Nephron progenitor cell (in vitro differentiated cells): ENCODE results near the gene ABCC8.

Source experiments
- DNase-seq: peaks from one replicate; pipeline ENCODE4 v3.0.0; 2021
- H3K27ac Mint-ChIP-seq: 2 replicates; pipeline ENCODE4 v1.8.0; 2021; ENCODE audit warnings: mild to moderate bottlenecking, moderate library complexity, mixed read lengths
- H3K27me3 Mint-ChIP-seq: 2 replicates; pipeline ENCODE4 v1.8.0; 2021; ENCODE audit warnings: mild to moderate bottlenecking, low read depth, mixed read lengths; ENCODE audit not compliant: poor library complexity
- H3K36me3 Mint-ChIP-seq: 2 replicates; pipeline ENCODE4 v1.8.0; 2021; ENCODE audit warnings: low read depth, mixed read lengths
- H3K4me1 Mint-ChIP-seq: 2 replicates; pipeline ENCODE4 v1.8.0; 2021; ENCODE audit warnings: mixed read lengths
- H3K4me3 Mint-ChIP-seq: 2 replicates; pipeline ENCODE4 v1.8.0; 2021; ENCODE audit warnings: mild to moderate bottlenecking, moderate library complexity, mixed read lengths
- H3K9me3 Mint-ChIP-seq: 2 replicates; pipeline ENCODE4 v1.8.0; 2021; ENCODE audit warnings: mild to moderate bottlenecking, moderate library complexity, mixed read lengths
- TF ChIP-seq, protein P1 (sequence below): fragments of 200-600 bp; sonication (generic); IDR thresholded peaks from 2 replicates; pipeline ENCODE4 v1.5.0; 2021; ENCODE audit warnings: antibody characterized with exemption

The ABCC8 gene

DNA sequence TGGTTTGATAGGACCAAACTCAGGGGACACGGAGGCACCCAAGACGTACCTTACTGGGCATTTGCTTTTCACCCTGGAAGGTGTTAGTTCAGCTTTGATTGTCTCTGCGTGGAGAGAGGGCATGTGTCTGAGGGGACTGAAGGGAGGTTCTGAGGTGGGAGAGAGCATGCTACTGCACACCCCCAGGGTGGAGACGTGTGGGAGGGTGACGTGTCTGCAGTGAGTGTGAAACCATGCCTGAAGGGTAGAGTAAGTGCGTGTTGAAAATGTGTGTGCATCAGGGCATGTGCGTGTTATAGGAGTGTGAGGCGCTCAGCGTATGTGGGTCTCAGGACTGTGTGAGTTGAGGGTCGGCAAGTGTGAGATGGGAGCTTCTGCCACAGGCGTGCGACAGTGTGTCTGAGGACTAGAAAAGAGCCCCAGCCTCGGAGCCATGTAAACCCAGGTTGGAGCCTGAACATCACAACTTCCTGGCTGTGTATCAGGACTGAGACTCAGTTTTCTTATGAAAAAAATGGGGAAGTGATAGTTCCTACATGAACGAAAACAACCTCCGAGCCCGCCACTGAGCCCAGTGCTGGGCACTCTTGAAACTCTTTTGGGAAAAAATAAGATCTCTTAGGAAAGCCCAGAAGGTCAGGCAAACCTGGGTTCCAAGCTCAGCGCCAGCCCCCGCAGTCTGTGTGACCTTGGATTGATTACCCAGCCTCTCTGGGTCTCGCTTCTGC lies 76.4 kb downstream of the ABCC8 start:
- Mint-ChIP-seq H3K27me3 (peaks cover 26% of the 10 kb centered on the region), H3K4me1 (peaks cover 10% of the 10 kb centered on the region), H3K4me3 (no peak overlapping the region), H3K36me3 (no peaks in the 10 kb centered on the region), H3K9me3 (no peaks in the 10 kb centered on the region), H3K27ac (peak overlapping the region; percentile 7)
- TF ChIP-seq, protein P1, sequence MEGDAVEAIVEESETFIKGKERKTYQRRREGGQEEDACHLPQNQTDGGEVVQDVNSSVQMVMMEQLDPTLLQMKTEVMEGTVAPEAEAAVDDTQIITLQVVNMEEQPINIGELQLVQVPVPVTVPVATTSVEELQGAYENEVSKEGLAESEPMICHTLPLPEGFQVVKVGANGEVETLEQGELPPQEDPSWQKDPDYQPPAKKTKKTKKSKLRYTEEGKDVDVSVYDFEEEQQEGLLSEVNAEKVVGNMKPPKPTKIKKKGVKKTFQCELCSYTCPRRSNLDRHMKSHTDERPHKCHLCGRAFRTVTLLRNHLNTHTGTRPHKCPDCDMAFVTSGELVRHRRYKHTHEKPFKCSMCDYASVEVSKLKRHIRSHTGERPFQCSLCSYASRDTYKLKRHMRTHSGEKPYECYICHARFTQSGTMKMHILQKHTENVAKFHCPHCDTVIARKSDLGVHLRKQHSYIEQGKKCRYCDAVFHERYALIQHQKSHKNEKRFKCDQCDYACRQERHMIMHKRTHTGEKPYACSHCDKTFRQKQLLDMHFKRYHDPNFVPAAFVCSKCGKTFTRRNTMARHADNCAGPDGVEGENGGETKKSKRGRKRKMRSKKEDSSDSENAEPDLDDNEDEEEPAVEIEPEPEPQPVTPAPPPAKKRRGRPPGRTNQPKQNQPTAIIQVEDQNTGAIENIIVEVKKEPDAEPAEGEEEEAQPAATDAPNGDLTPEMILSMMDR, result no peak
- no peak for DNase-seq

DNA sequence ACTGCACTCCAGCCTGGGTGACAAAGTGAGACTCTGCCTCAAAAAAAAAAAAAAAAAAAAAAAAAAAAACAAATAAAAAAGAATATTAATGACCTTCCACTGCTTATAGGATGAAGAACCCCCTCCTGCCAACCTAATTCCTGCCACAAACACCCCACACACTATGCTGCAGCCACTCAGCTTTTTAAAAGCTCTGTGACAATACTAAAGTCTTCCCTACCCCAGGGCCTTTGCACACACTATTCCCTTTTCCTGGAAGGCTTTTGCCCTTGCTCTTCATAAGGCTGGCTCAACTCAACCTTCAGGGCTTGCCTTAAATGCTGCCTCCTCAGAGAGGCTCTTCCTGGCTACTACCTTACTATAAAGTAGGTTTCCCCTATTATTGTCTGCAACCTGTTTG lies 77.4 kb downstream of the ABCC8 start:
- no peak for DNase-seq
- TF ChIP-seq, protein P1, result no peak
- peaks cover 6% of the 10 kb centered on the region for H3K4me1 Mint-ChIP-seq
- no peaks in the 10 kb centered on the region for H3K9me3 Mint-ChIP-seq
- no peak overlapping the region for H3K4me3 Mint-ChIP-seq
- no peaks in the 10 kb centered on the region for H3K36me3 Mint-ChIP-seq
- no peak overlapping the region for H3K27ac Mint-ChIP-seq
- H3K27me3 Mint-ChIP-seq, result peaks cover 22% of the 10 kb centered on the region

DNA sequence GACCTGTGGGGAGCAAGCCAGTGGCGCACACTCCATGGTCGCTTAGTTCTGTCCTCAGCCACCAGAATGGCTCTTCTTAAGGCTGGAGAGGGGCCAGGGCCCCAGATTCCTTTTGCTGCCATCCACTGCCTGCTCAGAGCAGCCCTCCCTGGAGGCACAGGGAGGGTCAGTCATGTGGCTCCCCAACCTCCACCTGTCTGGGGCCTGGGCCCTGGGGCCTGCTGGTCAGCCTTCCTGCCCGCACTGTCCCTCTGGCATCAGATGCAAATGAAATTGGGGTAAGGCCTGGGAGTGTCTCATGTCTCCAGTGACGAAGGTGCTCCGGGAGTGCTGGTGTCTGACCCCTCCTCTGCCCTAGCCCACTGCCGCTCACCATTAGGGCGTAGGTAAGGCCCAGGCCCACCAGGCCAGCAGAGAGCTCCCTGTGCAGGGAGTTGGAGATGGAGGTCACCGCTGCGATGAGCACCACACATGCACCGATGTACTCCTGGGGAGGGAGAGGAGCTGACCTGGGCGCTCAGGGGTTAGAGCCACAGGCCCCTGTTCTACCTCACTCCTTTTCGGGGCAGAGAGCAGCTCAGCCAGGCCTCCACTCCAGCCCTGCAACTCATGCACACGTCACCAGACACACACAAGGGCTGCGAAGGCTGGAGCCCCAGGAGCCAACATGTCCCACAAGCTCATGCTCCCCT lies 79.2 kb downstream of the ABCC8 start:
- Mint-ChIP-seq H3K27ac (no peak overlapping the region), H3K36me3 (no peaks in the 10 kb centered on the region), H3K27me3 (peaks cover 21% of the 10 kb centered on the region), H3K4me3 (no peak overlapping the region), H3K4me1 (peaks cover 6% of the 10 kb centered on the region), H3K9me3 (no peaks in the 10 kb centered on the region)
- no peak for DNase-seq
- TF ChIP-seq, protein P1, result no peak

DNA sequence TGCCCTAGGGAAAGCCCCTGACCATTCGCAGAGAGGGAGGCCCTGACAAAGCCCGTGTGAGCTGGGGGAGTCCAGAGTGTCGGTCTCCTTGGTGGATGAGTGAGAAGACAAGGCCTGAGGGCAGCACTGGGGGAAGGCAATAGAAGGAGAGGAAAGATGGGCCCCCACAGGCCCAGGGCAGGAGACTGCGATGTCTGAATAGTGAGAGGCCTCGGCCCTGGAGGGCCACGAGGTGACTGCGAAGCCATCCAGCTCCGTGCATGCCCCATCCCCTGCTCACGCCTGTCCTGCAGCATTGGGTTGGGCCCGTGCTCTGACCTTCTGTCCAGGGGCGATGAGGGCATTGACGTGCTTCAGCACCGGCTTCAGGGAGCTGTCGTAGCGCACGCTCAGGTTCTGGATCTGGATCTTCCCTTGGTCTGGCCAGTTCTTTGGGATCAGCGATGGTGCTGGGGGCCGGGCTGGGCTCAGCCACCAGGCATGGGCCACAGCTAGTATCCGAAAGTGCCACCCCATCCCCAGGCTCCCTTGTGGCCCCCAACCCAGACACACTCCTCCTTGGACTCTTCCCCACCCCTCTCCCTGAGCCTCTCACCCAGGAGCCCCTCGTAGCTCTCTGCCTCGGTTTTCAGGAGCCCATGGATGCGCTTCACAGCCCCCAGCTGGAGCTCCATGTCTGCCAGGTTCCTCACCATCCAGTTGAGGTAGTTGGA lies 79.9 kb downstream of the ABCC8 start:
- no peak overlapping the region for H3K27ac Mint-ChIP-seq
- H3K4me1 Mint-ChIP-seq, result peaks cover 6% of the 10 kb centered on the region
- no peaks in the 10 kb centered on the region for H3K36me3 Mint-ChIP-seq
- DNase-seq, result no peak
- peaks cover 20% of the 10 kb centered on the region for H3K27me3 Mint-ChIP-seq
- TF ChIP-seq, protein P1, result no peak
- H3K4me3 Mint-ChIP-seq, result no peak overlapping the region
- H3K9me3 Mint-ChIP-seq, result no peaks in the 10 kb centered on the region

DNA sequence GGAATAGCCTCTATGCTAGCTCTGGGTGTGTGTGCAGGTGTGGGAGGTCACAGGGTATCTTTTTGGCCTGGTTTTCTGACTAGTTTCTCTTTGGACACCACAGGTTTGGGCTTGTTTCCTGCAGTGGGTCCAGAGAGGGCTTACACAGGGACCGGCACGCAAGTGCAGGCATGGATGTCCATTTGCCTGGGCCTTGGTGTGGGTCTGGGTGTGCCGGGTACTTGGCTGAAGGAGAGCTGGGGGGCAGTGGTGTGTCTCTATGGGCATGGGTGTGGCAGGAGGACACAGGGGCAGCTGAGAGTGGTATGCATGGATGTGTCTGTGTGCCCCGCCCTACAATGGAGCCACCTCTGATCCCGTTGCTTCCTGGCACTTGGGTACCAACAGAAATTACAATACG lies 80.7 kb downstream of the ABCC8 start:
- Mint-ChIP-seq H3K36me3 (no peaks in the 10 kb centered on the region), H3K27ac (no peak overlapping the region), H3K4me1 (peaks cover 6% of the 10 kb centered on the region), H3K9me3 (no peaks in the 10 kb centered on the region), H3K4me3 (no peak overlapping the region), H3K27me3 (peaks cover 26% of the 10 kb centered on the region)
- no peak for DNase-seq
- TF ChIP-seq, protein P1, result no peak
